NCI-H2196 treated with DMSO at 0.1 percent for 48 hours (cell line): ENCODE measurements around the gene ACIN1.
"Not testable (repeated sequence)": the region's sequence is repeated elsewhere in the genome, so short reads cannot be mapped to it uniquely, and the experiment has no call there.

Experiments used
- DNase-seq: peaks from one replicate; lab custom pipeline; 2025; ENCODE audit not compliant: unreplicated experiment; lab: John Stamatoyannopoulos, UW

Gene ACIN1

DNA sequence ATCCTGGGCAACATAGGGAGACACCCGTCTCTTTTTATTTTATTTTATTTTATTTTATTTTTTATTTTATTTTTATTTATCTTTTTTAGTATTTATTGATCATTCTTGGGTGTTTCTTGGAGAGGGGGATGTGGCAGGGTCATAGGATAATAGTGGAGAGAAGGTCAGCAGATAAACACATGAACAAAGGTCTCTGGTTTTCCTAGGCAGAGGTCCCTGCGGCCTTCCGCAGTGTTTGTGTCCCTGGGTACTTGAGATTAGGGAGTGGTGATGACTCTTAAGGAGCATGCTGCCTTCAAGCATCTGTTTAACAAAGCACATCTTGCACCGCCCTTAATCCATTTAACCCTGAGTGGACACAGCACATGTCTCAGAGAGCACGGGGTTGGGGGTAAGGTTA, 12.7 kb upstream of the ACIN1 start:
- DNase-seq = not testable (repeated sequence)

- no peak for DNase-seq
These were observed 11.8 kb upstream of the ACIN1 start for GRCh38 chr14:23106747-23107045.

DNA sequence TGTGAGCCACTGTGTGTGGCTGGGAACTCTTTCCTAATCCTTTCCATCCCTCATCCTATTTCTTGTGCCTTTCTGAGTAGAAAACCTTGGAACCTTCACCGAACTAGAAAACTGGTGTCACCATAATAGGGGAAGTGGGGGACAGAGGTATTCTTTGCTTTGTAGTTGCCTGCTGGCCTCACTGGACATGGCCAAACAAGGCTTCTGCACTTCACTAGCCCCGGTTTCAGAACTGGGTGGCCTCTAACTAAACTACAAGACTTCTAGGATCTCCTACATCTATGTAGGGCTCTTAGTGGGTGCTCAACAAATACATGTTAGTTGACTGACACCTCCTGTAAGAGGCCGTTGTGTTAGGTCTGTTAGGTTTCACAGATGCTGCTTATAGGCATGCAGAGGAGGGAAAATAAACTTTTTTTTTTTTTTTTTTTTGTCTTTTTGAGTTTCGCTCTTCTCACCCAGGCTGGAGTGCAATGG, 10.4 kb upstream of the ACIN1 start:
- no peak for DNase-seq

GRCh38 chr14:23104591-23105347, 9.8 kb upstream of the ACIN1 start, which contains the start of gene CIROP:
TSS of gene CIROP (minus strand) at chr14:23104989. CDS start at chr14:23104920, 69 bp downstream.
- no peak for DNase-seq

GRCh38 chr14:23104070-23104590, 9.2 kb upstream of the ACIN1 start:
- no peak for DNase-seq

- DNase-seq = no peak
These were observed 8.6 kb upstream of the ACIN1 start for GRCh38 chr14:23103581-23103980.

- no peak for DNase-seq
These were observed 7.9 kb upstream of the ACIN1 start for GRCh38 chr14:23102801-23103200.

- DNase-seq = no peak
These were observed 7.2 kb upstream of the ACIN1 start for GRCh38 chr14:23101986-23102625.

GRCh38 chr14:23101213-23101970, 6.5 kb upstream of the ACIN1 start:
- DNase-seq = no peak

DNA sequence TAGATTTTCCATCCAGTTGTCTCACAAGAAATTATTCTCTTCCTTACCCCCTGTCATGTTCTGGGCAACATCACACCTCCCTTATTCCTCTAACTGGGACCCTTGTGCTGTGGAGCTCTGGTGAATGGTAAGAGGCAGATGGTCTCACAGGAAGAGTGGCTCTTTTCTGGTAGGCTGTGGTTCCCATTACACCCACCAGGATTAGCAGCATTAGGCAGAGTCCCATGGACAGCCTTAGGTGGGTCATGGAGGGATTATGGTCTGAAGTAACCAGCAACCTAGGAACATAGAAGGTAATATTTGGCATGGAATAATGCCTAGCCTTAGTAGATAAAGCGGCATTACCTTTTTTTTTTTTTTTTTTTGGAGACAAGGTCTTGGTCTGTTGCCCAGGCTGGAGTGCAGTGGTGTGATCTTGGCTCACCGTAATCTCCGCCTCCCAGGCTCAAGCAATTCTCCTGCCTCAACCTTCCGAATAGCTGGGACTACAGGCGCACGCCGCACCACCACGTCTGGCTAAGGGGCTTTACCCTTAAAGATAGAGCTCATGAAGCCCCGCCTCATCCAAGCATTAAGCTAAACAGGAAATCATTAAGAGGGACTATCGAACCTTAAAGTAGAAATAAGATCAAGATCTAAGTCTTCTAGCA, 4.4 kb upstream of the ACIN1 start:
- no peak for DNase-seq

GRCh38 chr14:23097786-23098185, 2.9 kb upstream of the ACIN1 start:
- no peak for DNase-seq

- no peak for DNase-seq
These were observed 516 bp upstream of the ACIN1 start, which contains the start of gene C14orf119 for GRCh38 chr14:23095196-23096108. TSS of gene C14orf119 (plus strand) at chr14:23095505. CDS start at chr14:23097659, 2,154 bp downstream.

DNA sequence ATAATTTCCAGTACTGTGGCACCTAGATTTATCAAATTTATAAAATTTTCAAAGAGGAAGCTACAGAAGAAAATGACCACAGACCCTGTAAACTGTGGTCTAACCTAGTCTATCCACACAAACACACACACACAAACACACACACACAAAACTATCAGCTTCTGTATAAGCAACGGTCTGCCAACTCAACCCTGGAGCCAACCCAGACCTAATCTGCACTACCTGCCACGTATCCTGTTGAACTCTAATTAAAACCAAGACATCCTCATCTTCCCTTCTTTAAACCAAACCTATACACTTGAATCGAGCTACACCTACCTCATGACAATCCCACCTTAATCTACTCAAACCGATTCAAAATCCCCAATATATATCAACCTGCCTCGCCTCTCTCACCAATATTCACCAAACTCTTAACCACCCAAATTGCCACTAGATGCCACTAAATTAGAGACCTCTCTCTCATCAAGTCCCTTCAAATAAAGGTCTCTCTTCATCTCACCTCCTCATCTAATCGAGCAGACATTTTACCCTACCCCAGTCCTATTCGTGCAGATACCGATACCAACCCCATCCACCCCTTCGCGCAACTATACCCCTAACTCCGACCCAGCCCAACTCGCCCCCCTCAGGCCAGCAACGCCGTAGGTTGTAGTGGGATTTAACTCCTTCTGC, 808 bp downstream of the ACIN1 start:
- no peak for DNase-seq

GRCh38 chr14:23093526-23093925, 1.4 kb downstream of the ACIN1 start:
- DNase-seq = no peak

- DNase-seq = no peak
These were observed 1.8 kb downstream of the ACIN1 start for GRCh38 chr14:23093104-23093503.

DNA sequence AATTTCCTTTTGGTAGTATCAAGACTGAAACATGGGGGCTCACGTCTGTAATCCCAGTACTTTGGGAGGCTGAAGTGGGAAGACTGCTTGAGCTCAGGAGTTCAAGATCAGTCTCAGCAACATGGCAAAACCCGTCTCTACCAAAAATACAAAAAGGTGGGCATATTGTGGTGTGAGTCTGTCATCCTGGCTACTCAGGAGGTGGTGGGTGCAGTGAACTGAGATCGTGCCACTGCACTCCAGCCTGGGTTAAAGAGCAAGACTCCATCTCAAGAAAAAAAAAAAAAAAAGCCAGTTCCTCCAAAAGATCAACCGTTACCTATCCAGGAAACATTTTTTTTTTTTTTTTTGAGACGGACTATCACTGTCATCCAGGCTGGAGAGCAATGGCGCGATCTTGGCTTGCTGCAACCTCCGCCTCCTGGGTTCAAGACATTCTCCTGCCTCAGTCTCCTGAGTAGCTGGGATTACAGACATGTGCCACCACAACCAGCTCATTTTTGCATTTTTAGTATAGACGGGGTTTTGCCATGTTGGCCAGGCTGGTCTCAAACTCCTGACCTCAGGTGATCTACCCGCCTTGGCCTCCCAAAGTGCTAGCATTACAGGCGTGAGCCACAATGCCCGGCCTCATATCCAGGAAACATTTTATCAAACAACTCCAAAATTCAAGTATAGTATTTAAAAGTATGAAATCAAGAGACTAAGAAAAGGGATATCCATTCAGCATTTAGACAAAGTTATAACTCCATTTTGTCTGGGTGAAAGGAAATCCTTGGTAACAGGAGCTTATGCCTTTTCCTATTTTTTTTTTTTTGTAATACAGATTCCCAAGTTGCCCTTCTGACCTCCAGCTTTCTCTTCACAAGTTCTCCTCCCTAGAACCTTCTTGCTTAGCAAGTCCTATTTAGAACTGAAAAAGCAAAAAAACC, 3.4 kb downstream of the ACIN1 start:
- no peak for DNase-seq

DNA sequence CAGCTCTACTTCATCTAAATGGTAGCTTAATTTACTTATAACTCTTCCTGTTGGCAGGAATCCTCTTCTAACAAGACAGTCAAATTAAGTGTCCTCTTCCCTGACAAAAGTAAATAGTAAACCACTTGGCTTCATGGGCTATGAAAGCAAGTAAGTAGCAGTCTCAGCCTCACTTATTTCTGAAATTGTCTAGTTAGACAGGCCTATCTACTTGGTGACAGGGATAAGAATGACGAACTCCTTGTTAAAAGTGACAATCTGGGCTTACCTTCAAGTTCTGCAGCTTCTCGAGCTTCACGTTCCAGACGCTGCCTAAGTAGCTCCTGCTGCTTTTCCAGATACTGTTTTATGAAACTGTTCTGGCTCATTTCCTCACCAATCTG, 4.7 kb downstream of the ACIN1 start:
- no peak for DNase-seq

DNA sequence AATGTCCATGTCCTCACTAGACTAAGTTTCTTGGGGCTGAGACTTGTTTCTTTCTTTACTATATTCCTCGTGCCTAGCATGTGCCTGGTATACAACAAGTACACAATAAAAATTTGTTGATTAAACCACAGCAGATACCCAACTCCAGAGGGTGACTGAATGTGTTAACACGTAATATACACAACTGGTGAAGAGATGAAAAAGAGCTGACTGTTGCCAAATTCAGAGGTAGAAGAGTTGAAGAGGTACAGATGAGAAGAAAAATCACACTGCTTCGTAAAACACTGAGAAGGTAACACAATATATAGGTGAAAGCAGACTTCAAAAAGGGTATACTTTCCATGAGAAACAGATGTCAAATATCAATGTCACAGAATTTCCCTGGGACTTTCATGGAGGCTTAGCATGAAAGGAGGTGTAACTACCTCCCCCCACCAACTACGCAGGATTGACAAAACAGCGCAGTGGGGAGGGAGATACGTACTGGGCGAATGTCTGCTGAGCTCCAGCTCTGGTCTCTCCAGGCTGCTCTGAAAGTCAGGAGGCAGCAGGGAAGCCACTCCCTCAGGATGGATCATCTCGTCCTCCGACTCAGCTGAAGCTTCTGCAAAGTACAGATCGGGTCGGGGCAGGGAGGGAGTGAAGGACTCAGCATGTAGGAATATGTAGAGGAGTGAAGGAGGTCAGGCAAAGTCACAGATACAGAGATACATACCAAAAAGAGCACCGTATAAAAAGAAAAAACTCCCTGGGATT, 5.3 kb downstream of the ACIN1 start:
- DNase-seq = no peak
